Measurements from ENCODE around the gene MATCAP1. TPM values are rescaled to one million over a fixed set of nuclear protein-coding genes. Genes with fewer than 3 reads are reported as not detected.

MATCAP1 gene
- total RNA-seq, 1 experiment from 2014 or later, result 22.2 TPM

DNA sequence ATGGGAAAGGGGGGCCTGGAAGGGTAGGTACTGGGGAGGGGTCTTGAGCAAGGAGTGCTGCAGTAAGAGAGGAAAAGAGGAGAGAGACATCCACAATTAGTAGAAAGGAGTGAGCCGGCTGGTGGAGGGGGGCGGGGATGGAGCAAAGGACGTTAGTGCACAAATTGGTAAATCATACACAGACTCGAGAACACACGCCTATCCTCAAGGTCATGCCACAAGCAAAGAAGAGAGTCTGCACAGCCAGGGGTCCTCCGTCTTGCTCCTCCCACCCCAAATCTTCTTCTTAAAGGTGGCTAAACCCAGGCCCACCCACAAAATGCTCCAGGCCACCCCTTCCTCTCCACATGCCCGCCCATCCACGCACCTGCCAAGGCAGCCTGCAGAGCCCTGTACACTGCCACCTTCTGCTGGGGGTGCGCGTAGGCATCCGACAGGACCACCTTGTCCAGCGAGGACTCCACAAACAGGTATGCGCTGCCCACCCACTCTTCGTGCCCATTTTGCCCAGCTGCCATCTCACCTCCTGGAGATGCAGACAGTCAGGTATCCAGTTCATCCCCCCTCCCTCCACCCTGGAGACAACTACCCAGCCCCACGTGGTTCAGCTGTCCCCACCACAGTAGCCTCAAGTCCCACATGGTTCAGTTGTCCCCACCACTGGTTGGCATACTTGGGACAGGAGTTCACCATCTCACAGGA lies 27.5 kb downstream of the MATCAP1 start:
- no peaks in the 10 kb centered on the region for H3K36me3 ChIP-seq (ENCODE audit: control insufficient read depth, insufficient read depth, low read length)
- H3K9me3 ChIP-seq, result no peaks in the 10 kb centered on the region
- TF ChIP-seq, protein P1, sequence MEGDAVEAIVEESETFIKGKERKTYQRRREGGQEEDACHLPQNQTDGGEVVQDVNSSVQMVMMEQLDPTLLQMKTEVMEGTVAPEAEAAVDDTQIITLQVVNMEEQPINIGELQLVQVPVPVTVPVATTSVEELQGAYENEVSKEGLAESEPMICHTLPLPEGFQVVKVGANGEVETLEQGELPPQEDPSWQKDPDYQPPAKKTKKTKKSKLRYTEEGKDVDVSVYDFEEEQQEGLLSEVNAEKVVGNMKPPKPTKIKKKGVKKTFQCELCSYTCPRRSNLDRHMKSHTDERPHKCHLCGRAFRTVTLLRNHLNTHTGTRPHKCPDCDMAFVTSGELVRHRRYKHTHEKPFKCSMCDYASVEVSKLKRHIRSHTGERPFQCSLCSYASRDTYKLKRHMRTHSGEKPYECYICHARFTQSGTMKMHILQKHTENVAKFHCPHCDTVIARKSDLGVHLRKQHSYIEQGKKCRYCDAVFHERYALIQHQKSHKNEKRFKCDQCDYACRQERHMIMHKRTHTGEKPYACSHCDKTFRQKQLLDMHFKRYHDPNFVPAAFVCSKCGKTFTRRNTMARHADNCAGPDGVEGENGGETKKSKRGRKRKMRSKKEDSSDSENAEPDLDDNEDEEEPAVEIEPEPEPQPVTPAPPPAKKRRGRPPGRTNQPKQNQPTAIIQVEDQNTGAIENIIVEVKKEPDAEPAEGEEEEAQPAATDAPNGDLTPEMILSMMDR (IDR thresholded peaks at IDR 0.05; ENCODE audit: insufficient read depth in 1 of 2, low read depth in 1 of 2, low read length in 1 of 2, severe bottlenecking in 1 of 2, unreplicated experiment in 1 of 2), result no peak
- no peaks in the 10 kb centered on the region for H3K9me3 Mint-ChIP-seq (ENCODE audit: unreplicated experiment)
- peaks cover 4% of the 10 kb centered on the region for H3K4me1 ChIP-seq
- H3K4me3 Mint-ChIP-seq (ENCODE audit: unreplicated experiment), result no peak overlapping the region
- H3K36me3 Mint-ChIP-seq (ENCODE audit: insufficient read depth, unreplicated experiment), result peaks cover 14% of the 10 kb centered on the region
- H3K27ac Mint-ChIP-seq (ENCODE audit: unreplicated experiment), result no peak overlapping the region
- POLR2A ChIA-PET, result no interaction called here
- intact Hi-C loops (cut with micrococcal nuclease; ENCODE audit: unreplicated experiment), result no loop called here
- no peak overlapping the region for H3K4me3 ChIP-seq (ENCODE audit: low read depth, low read length)
- CTCF ChIA-PET, result interaction anchor here (0.6 to 1.9 kb wide), 7 partner anchors 15 to 196 kb away, joined by 3 to 57 read pairs (median 8); partner anchors contain the start of genes CES3, FHOD1 and PHAF1
- H3K4me1 Mint-ChIP-seq (ENCODE audit: low read depth, unreplicated experiment), result peaks cover 6% of the 10 kb centered on the region
- BruUV-seq (replicated peaks), result no TSS peak
- no peaks in the 10 kb centered on the region for H3K27me3 ChIP-seq (replicated peaks; ENCODE audit: control insufficient read depth, insufficient read depth, low read length)
- H3K27me3 Mint-ChIP-seq (ENCODE audit: insufficient read depth, unreplicated experiment), result no peaks in the 10 kb centered on the region
- peak in 1 of 2 experiments; percentile 35 for DNase-seq

DNA sequence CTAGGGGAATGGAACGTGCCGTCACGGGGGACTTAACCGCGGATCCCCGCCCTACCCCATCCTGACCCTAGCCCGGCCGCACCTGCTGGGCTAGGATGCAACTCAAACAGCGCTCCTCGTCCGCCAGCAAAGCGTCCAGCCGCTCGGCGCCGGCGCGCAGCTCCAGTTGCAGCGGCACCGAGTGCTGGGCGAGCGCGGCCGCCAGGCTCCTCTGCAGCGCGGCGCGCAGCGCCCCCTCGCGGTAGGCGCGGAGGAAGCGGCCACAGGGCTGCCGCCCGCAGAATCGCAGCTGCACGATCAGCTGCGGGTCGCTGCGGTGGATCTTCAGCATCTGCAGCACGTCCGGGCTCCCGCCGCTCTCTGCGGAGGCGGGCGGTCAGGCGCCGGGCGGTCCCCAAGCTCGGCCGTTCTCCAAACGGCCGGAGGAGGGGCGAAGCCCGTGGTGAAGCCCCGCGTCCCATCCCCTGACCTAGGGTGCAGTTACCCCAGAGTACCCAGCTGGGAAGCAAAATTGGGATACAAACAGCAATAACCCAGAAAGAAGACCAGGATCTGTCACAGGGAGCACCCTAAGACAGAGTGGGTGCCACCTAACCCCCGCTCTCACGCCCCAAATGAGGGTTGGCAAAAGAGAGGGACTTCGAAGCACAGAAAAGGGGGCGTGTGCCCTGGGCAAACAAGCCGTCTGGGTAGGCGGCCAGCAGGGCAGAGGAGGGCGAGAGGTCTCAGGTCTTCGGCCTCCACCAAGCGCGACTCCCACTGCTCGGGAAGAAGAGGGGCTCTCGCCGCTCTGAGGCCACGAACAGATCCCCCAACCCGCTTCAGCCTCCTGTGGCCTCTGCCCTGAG lies 28.2 kb downstream of the MATCAP1 start:
- H3K27me3 Mint-ChIP-seq (ENCODE audit: insufficient read depth, unreplicated experiment), result no peaks in the 10 kb centered on the region
- H3K36me3 Mint-ChIP-seq (ENCODE audit: insufficient read depth, unreplicated experiment), result peaks cover 16% of the 10 kb centered on the region
- no TSS peak for BruUV-seq (replicated peaks)
- TF ChIP-seq, protein P1 (IDR thresholded peaks at IDR 0.05; ENCODE audit: insufficient read depth in 1 of 2, low read depth in 1 of 2, low read length in 1 of 2, severe bottlenecking in 1 of 2, unreplicated experiment in 1 of 2), result peak; percentile 86 to 92
- H3K4me1 Mint-ChIP-seq (ENCODE audit: low read depth, unreplicated experiment), result peaks cover 6% of the 10 kb centered on the region
- Histone ChIP-seq H3K36me3 (ENCODE audit: control insufficient read depth, insufficient read depth, low read length) (no peaks in the 10 kb centered on the region), H3K27me3 (replicated peaks; ENCODE audit: control insufficient read depth, insufficient read depth, low read length) (no peaks in the 10 kb centered on the region), H3K9me3 (no peaks in the 10 kb centered on the region), H3K4me1 (peaks cover 4% of the 10 kb centered on the region), H3K4me3 (ENCODE audit: low read depth, low read length) (no peak overlapping the region; the same call in 1 of the 2 replicates)
- peak; percentile 51 to 87 for DNase-seq
- H3K4me3 Mint-ChIP-seq (ENCODE audit: unreplicated experiment), result no peak overlapping the region
- ChIA-PET CTCF (interaction anchor here (0.5 to 1.5 kb wide), 30 partner anchors 10 to 282 kb away, joined by 3 to 57 read pairs (median 4); partner anchors contain the start of genes CBFB, CES3, FHOD1 and MATCAP1), POLR2A (interaction anchor here (1.0 to 1.1 kb wide), 2 partner anchors 15 to 138 kb away, joined by 4 to 6 read pairs; partner anchors contain the start of gene NOL3)
- H3K27ac Mint-ChIP-seq (ENCODE audit: unreplicated experiment), result no peak overlapping the region
- no peaks in the 10 kb centered on the region for H3K9me3 Mint-ChIP-seq (ENCODE audit: unreplicated experiment)
- intact Hi-C loops (cut with micrococcal nuclease; ENCODE audit: unreplicated experiment), result loop anchor here (1.0 kb wide), 1 partner anchor 137 kb away; no protein-coding TSS in a partner anchor

All from Caco-2 (cell line).